SU-DHL-6 (cell line): ENCODE data around the gene UROC1.
"Not testable (repeated sequence)": the region's sequence is repeated elsewhere in the genome, so short reads cannot be mapped to it uniquely, and the experiment has no call there.

ENCODE experiments used
- EZH2phosphoT487 ChIP-seq: fragments of 200-600 bp; sonication (generic), shearing (Covaris generic); conservative IDR thresholded peaks from 2 replicates; pipeline ENCODE4 v1.6.1; 2018; ENCODE audit warnings: mild to moderate bottlenecking, antibody characterized with exemption, low read length, moderate library complexity, mixed read lengths
- TF ChIP-seq, protein P1 (sequence below): fragments of 200-600 bp; sonication (generic); IDR thresholded peaks from one replicate; pipeline ENCODE4 v1.5.1; 2017; ENCODE audit warnings: antibody characterized with exemption, mild to moderate bottlenecking, low read length, moderate library complexity; ENCODE audit not compliant: insufficient read depth, poor library complexity, severe bottlenecking

DNA sequence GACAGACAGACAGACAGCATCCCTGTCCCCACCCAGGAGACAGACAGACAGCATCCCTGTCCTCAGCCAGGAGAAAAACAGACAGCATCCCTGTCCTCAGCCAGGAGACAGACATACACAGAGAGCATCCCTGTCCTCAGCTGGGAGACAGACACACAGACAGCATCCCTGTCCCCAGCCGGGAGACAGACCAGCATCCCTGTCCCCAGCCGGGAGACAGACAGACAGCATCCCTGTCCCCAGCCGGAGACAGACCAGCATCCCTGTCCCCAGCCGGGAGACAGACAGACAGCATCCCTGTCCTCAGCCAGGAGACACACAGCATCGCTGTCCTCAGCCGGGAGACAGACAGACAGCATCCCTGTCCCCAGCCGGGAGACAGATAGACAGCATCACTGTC is 17.1 kb upstream of the UROC1 start:
- TF ChIP-seq, protein P1, sequence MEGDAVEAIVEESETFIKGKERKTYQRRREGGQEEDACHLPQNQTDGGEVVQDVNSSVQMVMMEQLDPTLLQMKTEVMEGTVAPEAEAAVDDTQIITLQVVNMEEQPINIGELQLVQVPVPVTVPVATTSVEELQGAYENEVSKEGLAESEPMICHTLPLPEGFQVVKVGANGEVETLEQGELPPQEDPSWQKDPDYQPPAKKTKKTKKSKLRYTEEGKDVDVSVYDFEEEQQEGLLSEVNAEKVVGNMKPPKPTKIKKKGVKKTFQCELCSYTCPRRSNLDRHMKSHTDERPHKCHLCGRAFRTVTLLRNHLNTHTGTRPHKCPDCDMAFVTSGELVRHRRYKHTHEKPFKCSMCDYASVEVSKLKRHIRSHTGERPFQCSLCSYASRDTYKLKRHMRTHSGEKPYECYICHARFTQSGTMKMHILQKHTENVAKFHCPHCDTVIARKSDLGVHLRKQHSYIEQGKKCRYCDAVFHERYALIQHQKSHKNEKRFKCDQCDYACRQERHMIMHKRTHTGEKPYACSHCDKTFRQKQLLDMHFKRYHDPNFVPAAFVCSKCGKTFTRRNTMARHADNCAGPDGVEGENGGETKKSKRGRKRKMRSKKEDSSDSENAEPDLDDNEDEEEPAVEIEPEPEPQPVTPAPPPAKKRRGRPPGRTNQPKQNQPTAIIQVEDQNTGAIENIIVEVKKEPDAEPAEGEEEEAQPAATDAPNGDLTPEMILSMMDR: not testable (repeated sequence)
- TF ChIP-seq EZH2phosphoT487: not testable (repeated sequence)
